GM19452 (cell line): Measurements from ENCODE around the gene VAT1.

ENCODE experiments used
- ATAC-seq: cut with Tn5 transposase; IDR thresholded peaks from one replicate; pipeline ENCODE4 v1.9.1; 2021; ENCODE audit not compliant: unreplicated experiment

Gene VAT1

GRCh38 chr17:43027091-43028032, 5.2 kb upstream of the VAT1 start:
- no peak for ATAC-seq

DNA sequence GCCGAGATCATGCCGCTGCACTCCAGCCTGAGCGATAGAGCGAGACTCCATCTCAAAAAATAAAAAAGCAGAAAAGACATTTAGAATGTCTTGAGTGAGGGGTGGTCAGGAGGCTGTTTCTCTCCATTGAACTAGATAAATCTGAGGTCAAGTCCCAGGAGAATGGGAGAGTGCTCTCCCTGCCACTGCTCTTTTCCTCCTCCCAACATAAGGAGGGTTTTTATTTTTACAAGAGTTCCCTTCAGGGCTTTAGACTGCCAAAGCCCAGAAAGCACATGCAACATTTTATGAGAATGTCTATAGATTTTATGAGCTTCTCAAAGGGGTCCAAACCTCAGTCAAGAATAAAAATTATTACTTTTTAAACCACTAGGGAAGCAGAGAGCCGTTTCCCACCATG, 4.4 kb upstream of the VAT1 start:
- no peak for ATAC-seq

- no peak for ATAC-seq
Observed at GRCh38 chr17:43025766-43026537, 3.8 kb upstream of the VAT1 start.

GRCh38 chr17:43025290-43025657, 3.1 kb upstream of the VAT1 start:
- no peak for ATAC-seq

GRCh38 chr17:43024407-43025289, 2.5 kb upstream of the VAT1 start, which contains the start of gene RND2:
Gene RND2 (plus strand): TSS chr17:43025231. CDS start chr17:43025348, 117 bp downstream.
- ATAC-seq: no peak

- ATAC-seq: no peak
Observed at GRCh38 chr17:43020789-43021740, 1.1 kb downstream of the VAT1 start.

DNA sequence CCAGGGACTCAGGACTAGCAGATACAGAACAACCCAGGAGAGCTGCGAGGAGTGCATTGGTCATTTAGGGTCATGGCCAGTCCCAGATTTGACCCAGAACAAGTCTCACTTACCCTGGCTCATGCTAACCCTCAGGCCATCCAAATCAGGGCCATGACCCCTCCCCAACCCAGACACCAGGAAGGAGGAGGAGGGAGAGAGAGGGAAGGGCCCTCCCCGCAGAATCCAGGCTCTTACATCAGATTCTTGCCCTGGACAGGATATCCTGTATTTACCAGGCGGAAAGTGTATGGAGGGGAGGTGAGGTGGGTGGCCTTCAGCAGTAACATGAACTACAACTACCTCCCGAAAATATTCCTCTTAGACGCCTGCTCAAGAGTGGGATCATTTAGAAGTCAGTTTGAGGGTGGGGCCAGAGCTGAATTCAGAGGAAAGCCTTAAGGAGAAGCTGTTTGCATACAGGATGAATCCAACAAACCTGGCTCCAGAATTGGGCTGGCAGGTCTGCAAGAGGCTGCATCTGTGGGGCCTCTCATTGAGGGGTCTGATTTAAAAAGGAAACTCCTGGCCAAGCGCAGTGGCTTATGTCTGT, 2.1 kb downstream of the VAT1 start:
- ATAC-seq: no peak

DNA sequence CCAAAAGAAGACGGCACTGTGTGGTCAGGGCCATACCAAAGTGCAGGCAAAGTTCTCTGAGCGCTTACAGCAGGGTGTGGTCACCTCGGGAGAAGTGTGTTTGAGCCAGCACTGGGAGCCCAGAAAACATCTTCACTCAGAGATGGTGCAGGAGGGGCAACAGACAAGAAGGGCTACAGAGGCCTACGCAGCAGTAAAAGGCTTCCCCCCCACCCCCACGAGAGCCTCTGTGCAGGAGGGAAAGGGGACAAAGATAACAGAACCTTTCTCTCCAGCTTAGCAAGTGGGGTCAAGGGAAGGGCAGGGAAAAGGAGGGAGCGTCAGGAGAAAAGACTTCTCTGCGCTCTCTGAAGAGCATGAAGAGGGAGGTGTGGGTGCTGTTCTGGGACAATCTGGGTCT, 2.8 kb downstream of the VAT1 start:
- no peak for ATAC-seq

DNA sequence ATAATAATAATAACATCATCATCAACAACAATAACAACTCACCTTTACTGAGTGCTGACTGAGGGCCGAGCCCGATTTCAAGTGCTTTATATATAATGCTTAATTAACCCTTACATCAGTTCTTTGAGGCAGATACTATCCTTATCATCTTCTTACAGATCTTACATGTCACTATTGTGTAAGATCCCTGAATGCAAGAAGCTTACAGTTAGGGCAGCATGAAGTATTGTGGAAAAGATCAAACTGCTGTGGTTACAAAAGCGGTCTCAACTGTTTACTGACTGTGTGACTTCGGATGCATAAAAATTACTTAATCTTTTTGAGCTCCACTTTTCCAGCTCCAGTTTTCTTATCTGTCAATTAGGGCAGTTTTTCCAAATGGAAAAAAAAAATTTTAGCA, 3.3 kb downstream of the VAT1 start:
- ATAC-seq: no peak

- ATAC-seq: no peak
Observed at GRCh38 chr17:43018008-43018853, 4.0 kb downstream of the VAT1 start.

DNA sequence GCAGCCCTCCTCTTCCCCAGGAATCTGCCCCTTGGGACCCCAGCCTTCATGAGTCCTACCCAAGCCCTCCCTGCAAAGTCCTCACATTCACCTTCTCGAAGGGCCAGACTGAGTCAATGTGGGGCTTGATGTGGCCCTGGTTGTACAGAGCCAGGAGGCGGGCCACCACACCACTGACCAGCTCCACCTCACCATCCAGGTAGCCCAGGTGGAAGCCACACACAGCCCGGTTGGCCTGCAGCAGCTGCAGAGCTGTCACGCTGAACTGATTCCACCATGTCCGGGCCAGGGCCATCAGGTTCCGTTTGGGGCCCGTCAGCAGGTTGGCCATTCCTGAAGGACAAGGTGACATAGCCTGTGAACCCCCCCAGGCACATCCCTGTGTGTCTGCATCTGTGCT, 6.0 kb downstream of the VAT1 start:
- no peak for ATAC-seq

DNA sequence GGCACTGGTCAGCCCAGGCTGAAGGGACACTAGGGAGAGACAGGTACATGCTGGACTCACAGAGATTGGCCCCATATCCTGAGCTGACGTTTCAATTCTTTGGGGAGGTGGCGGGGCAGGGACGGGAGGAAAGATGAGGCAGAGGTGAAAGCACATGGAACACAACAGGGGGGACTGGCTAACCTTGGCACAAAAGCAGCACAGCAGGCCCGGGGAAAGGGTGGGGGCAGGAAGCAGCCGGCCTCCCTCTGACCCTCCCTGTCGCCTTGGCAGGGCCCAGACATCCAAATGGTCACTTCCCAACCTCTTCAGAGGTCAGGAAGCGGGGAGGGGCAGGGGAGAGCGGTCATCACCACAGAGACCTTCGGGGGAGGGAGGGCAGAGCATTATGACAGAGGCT, 6.6 kb downstream of the VAT1 start:
- ATAC-seq: no peak

DNA sequence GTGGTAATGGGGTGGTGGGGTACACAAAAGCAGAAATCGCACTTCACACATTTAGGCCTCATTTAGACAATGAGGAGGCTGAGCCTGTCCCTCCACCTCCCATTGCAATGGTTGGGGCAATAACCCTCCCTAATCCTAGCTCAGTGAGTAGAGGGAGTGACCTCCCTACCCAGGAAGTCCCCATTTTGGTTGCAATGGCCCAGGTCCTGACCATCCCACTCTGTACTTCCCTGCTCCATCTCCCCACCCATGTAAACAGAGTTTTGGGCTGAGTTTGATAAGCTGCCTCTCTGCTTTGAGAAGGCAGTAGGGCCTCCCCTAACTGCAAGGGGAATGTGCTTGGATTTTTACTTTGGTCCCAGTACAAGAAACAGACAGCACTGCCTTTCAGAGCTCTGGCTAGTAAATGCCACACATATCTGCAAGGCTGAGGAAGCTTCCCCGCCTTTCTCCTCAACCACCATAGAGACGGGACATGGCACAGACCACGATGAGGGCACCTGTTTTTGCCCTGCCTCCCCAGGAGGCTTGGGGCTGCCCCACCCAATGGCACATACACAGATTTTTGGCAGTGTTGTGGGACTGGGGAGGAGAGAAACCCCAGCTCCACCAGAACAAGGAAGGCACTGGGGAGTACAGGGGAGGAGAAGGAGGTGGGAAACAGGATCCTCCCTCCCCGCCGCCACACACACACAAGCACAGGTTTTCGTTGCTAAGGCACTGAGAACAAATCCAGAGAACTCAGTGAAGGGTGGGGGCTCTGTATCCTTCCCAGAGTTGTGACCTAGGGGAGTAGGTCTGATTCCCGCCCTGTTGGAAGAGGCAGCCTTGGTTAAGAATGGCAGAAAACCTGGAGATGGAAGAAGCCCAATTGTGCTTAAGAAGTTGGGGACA, 7.3 kb downstream of the VAT1 start:
- no peak for ATAC-seq

GRCh38 chr17:43014020-43014648, 8.1 kb downstream of the VAT1 start:
- no peak for ATAC-seq

DNA sequence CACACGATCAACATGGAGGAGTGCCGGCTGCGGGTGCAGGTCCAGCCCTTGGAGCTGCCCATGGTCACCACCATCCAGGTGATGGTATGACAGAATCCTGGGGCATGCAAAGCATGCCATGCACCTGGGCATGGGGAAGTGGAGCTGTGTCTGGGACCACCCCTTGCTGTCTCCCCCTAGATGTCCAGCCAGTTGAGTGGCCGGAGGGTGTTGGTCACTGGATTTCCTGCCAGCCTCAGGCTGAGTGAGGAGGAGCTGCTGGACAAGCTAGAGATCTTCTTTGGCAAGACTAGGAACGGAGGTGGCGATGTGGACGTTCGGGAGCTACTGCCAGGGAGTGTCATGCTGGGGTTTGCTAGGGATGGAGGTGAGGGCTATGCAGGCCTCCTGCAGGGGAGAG, 8.9 kb downstream of the VAT1 start:
- ATAC-seq: no peak

GRCh38 chr17:43011728-43012472, 10.3 kb downstream of the VAT1 start:
- no peak for ATAC-seq
